Skeletal muscle cell (primary cell): Measurements from ENCODE around the gene CIDEA.

Experiments
- DNase-seq: peaks from one replicate; pipeline ENCODE4 v3.0.0-alpha.2; 2010; ENCODE audit warnings: low read depth
- H3K4me3 ChIP-seq: 2 replicates; pipeline ENCODE4 v1.5.1; 2011; ENCODE audit warnings: low read depth, mild to moderate bottlenecking, control low read depth, low read length, moderate library complexity

CIDEA gene

DNA sequence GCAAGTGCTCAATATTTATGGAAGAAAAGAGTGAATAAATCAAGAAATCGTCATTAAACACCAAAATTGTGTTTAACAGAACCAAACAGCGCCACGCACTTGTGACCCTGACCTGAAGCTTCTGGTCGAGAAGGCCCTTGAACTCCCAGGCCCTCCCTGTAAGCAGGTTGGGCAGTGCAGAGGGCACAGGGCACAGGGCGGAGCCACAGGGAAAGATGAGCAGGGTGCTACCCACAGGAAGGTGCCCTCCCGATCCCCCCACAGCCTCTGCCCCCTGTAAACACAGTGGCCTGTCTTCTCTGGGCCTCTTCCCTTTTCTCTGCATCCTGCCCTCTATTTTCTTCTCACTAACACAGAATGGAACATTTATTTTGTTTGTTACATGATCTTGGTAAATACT, 37.0 kb downstream of the CIDEA start:
- H3K4me3 ChIP-seq = no peak overlapping the region
- no peak for DNase-seq

DNA sequence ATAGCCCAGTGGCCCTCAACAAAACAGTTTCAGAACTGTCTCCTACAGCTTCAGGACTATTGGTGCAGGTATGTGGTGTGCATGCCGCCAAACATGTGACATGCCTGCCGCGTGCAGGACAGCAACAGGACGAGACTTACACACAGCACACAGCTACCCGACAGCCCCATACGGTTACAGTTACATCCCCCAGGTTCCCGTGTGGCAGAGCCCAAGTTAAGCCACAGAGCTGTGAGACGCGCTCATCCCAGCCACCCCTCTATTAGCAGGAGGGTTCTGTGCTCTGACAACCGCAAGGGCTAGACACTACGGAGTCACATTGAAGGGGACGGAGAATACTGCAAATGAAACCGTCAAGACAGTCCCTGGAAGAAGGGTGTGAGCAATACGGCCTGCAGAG, 37.5 kb downstream of the CIDEA start:
- H3K4me3 ChIP-seq = no peak overlapping the region
- no peak for DNase-seq

DNA sequence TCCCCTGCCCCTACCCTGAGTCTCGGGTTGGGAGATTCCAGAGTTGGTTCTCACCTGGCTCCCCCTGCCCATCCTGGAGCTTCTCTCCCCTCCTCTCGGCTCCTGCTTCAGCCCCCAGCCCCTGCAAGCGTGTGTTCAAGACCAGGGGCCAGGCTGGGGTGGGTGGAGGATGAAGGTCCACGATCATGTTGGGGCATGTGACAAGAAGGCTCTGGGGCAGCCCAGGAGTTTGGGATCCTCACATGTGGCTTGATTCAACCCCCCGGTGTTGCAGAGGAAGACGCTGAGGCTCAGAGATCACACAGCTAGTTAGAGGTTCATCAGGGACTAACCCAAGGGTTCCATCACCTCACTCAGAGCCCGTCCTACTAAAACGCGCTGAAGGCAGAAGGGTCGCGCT, 39.7 kb downstream of the CIDEA start:
- no peak overlapping the region for H3K4me3 ChIP-seq
- DNase-seq = no peak

DNA sequence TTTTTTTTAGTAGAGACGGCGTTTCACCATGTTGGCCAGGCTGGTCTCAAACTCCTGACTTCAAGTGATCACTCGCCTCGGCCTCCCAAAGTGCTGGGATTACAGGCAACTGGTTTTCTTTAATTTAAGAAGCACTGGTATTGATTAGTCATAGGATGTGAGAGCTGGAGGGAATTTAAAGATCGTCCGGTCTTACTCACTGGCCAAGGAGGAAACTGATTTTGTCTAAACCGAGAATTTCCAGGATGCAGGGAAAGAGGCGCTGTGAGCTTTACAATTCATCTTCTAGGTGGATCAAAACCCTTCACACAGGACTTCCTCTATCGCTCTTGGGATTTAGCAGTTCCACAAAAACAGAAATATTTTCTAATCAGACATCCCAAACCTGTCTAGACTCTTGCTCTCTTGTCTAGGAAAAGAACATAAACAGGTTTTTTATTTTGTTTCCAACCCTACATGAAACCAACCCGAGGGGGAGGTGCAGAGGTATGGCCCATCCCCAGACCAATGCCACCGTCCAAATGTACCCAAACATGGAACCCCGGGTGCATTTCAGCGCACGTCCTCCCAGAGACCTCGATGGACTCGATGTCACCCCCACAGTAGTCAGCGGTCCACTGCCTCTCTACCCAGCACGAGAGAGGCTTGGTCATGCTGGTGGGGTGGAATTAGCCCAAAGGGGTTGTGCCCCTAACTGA, 41.4 kb downstream of the CIDEA start:
- DNase-seq = no peak
- no peak overlapping the region for H3K4me3 ChIP-seq

DNA sequence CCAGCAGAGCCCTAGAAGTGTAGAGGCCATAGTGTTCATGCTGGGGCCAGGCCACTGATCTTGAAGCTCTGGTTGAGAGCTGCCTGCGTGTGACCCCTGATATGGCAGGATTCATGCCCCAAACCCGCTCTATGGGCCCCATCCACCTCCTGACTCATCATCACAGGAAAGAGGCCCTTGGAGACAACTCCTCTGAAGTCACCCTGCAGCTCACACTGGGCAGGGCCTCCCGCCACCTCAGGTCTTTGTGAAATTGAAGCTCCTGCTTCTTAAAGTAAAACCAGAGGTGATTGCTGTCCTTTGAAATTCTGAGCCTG, 41.9 kb downstream of the CIDEA start:
- H3K4me3 ChIP-seq = no peak overlapping the region
- DNase-seq = no peak

DNA sequence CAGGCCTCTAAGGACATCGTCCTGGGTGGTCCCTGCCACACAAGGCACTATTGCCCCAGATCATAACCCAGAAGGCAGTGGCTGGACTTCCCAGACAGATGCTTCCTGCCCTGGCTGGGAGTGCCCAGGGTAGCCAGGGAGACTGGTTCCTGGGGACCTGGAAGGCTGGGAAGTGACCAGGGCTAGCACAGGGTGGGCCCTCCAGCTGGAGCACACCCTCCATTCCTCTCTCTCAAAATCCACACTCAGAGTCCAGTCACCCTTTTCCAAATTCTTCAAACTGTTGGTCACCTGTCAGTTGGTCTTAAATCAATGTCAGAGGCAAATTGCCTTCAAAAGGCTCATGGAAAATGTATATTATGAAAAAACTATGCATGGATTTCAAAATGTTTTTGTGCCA, 42.3 kb downstream of the CIDEA start:
- DNase-seq = no peak
- no peak overlapping the region for H3K4me3 ChIP-seq

DNA sequence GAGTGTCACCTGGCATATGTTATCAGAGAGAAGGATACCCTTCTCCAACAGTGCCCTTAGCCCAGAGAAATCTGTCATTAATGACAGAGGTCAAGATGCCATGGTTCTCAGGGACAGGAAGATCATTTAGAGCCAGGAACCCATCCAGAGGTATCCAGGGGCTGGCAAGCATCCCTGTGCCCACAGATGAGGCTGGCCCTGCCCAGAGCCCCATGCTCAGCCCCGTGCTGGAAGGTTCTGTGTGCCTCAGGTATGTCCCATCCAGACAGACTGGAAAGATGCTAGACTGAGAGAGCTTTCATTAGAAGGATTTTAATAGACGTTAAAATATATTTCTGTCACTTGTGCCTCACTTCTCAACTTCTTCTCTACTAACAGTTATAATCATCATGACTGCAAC, 45.7 kb downstream of the CIDEA start:
- DNase-seq = no peak

DNA sequence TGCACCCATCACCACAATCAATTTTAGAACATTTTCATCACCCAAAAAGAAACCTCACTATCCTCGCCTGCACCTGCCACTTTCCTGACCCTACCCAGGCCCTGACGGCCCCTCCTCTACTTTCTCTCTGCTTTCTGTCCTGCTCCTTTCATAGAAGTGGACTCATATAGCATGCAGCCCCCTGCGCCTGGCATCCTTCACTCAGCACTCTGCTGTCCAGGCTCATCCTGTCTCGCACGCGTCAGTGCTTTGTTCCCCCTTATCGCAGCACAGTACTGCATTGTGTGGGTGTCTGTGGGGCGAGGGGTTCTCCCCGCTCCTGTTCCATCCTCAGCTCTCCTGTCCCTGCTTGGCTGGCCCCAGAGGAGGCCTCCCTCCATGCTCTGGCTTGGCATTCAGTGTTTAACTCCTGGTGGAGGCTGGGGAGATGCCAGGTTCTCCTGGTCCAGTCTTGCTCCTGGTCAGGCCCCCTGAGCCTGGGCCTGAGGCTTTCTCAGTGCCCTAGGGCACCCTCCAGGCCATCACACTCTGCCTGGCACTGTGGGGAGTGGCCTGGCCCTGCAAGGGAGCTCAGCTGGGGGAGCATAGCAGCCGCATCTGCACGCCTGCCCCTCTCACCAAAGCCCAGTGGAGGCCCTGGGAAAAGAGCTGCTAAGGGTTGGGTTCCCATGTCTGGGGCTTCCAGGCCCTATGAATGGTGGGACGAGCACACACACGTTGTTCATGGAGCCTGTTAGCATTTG, 47.3 kb downstream of the CIDEA start:
- H3K4me3 ChIP-seq = no peak overlapping the region
- DNase-seq = no peak

More for the DNA sequence above, 45.7 kb downstream of the CIDEA start:
- H3K4me3 ChIP-seq = no peak overlapping the region

DNA sequence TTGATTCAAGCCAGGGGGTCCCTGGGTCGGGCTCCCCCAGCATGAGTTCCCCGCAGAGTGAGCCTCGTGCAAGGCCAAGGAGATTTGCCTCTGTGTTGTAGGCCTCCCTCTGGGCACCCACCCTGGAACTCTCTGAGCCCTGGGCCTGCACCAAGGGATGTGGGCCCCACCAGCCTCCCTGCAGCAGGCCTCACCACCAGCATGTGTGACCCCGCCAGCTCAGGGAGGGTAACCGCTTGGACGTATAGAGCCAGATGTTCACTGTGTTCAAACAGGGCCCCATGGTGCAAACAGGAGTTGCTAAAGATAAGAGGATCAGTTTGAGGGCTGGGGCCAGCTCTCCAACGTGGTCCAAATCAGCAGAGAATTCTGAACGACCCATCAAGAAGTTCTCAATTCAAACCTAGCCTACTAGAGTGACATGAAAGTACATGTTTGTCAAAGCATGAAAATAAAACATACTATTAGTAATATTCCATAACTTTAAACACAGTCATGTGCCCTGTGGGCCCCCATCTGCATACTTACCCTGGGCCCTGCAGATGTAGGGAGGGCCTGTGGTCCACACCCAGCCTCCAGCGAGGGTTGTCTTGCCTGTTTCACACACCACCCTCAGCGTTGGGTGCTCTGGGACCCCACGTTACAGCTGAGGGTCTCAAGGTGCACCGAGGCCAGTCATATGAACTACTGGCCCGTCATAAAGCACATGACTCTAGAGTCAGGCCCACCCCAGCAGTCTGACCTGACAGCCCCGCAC, 48.4 kb downstream of the CIDEA start:
- DNase-seq = no peak
- no peak overlapping the region for H3K4me3 ChIP-seq

DNA sequence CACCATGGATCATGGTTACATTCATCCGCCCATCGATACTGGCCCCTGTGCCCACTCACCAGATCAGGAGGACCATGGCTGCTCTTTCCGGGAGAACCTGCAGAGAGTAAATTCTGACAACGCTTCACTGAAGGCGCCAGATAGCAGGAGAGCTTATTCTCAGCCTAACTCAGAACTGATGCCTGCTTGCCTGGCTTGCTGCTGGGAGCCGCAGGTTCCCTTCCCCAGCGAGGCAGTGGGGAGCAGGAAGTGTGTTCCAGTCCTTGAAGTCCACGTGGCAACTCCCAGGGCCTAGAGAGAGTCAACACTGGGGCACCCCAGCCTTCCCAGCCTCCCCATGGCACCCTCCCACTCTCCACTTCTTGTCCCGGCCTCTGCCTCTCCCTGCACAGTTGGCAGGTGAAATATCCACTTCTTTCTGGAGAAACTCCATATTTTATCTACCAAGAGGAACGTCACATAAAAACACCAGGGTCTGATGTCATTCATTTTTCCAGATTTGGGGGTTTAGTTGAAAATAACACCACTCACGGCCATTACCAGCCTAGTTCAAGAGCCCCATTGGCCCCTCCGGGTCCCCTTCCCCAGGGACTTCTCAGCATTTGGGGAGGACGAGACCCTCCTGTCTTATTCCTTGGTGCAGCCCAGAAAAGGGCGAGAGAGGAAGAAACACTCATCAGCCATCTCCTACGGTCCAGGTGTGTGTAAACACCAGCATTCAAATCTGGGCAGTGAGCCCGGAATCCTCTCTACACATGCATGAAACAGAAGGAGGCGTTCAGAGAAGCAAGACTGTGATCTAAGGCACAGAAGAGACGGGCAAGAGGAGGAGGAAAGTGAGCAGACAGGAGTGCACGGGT, 50.4 kb downstream of the CIDEA start:
- H3K4me3 ChIP-seq = no peak overlapping the region
- DNase-seq = no peak

DNA sequence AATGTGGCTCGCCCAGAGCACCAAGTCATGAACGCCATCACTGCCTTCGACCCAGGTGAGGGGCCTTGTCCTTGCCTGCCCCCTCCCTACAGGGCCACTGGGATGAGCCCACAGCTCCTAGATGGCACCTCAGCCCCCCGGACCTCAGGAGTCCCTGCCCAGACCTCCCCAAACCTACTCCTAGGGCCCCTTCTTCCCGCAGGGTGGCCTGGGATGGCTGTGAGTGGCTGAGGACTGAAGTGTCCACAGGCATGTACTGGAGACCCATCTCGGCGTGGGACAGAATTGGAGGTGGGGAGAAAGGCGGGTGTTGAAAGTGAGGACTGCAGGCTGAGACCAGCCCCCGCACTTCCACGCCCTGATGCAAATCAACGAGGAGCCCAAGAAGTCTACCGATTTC, 51.0 kb downstream of the CIDEA start:
- no peak overlapping the region for H3K4me3 ChIP-seq
- DNase-seq = no peak

DNA sequence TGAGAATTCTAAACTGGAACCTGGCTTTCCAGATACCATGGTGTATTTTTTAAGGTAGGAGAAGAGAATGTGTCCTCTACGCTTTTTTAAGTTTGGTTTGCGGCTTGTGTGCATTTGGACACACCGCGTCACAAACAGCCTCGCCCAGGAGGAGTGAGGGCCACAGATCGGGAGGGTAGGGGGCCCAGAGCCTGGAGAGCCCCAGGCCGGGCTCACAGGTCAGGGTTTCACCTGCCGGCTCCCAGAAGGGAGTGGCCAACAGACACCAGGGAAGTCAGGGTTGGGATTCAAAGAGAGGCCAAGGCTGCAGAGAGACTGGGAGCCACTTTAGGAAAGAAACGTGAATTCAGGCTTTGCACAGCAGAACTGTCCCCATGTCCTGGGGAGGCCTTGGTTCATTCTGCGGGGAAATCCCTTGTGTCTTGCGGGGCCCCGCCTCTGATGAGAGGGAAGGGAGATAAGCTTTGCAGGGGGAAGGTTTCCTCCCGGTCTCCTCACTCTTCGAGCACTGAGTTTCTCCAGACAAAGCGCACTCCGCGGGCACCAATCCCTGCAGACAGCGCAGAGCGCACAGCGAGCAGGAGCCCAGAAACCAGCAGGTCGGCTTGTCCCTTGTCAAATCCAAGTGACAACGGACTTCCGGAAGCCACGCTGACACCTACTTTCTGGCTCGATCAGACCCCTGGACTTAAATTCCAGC, 51.9 kb downstream of the CIDEA start:
- no peak for DNase-seq
- peak overlapping the region; percentile 82 for H3K4me3 ChIP-seq

DNA sequence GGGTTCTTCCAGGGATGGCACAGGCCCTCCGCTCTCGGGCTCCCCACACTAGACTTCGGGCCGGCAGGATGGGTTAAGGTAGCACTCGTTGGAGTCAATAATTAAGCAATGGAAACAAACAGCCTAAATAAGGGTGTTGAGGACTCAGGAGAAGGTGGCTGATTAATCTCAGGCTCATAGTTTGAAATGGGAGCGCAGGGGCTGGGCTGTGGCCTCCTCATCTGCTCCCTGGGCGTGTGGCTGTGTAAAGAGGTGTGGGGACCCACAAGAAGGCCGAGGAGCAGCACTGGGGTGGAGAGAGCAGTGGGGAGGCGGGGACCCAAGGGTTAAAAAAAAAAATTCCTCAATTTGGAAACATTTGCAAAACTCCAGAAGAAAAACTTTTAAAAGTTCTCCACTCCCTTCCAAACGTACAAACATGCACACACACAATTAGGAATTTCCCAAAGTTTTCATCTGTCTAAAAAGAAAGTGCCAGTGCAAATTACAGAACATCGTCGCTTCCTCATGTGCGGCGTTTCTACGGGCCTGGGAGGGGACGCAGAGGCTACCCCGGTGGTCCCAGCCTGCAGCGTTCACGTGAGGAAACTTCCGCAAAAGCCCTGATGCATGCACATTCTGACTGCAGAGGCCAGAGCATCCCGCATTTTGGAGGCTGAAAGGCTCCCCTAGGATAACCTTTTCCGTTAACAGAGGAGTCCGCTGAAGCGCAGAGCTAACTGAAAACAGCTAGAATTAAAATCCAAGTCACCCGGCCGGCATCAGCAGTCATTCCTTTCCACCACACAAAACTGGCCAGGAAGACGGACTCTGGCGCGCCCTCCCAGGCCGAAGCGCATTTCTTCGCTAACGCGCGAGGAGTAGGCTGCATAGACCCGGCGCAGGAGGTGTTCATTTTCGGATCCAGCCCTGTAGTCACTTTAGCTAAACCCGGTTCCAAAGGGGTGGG, 52.9 kb downstream of the CIDEA start:
- peak overlapping the region; percentile 82 for H3K4me3 ChIP-seq
- DNase-seq = no peak

DNA sequence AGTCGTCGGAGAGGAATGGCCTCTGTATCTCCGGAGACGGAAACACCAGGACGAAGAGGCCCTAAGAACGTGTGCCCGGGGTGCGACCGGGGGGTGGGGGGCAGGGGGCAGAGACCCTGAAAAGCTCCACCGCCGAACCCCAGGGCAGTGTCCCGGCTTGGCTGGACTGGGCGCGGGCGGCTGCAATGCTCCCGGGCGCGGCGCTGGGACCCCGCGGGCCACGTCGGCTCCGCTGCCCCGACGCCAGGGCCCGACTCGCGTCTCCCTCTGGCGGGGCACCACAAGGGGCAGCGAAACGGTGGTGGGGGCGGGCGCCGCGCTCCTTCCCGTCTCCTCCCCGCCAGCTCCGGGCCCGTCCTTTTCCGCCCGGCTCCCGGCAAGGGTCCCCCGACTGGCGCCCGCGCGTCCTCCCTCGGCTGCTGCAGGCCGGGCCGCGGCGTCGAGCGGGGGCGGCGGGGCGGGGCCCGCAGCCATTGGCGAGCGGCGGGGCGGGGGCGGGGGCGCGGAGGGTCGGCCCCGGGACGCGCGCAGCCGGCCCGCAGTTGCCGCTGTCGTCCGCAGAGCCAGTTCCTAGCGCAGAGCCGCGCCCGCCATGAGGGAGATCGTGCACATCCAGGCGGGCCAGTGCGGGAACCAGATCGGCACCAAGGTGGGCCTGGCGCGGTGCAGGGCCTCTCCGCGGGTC, 53.7 kb downstream of the CIDEA start, which contains the start of gene TUBB6:
TUBB6 (plus strand) TSS at position 541 of the 685 bp plus-strand sequence; CDS start at position 593, 52 bp downstream.
- DNase-seq = no peak
- H3K4me3 ChIP-seq = peak within 1 kb of the TSS; percentile 82

DNA sequence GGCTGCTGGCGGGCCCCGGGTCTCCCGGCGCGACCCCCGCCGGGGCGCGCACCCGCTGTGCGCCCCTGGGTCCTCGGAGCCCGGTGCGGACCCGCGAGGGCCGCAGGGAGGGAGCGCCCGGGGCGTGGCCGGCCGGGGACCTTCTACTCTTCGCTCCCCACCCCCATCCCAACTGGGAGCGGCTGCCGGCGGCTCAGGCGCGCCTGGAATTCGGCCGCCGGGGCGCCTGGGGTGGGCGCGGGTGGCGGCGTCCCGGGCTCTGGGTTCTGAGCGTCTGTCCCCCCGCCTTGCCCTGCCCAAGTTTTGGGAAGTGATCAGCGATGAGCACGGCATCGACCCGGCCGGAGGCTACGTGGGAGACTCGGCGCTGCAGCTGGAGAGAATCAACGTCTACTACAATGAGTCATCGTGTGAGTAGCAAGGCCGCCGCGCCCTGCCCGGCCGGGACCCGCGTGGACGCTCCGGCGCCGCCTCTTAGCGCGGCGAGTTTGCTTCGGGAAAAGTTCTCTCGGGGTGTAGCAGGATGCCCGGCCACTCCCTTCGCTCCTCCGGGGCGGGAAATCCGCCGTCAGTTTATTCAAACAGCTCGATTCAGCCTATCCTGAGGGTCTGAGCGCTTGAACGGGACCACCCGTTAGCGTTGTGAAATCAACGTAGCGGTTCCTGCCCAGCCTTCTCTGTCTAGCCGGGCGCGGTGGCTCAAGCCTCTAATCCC, 54.4 kb downstream of the CIDEA start:
- peak overlapping the region; percentile 82 for H3K4me3 ChIP-seq
- peak; percentile 62 for DNase-seq

DNA sequence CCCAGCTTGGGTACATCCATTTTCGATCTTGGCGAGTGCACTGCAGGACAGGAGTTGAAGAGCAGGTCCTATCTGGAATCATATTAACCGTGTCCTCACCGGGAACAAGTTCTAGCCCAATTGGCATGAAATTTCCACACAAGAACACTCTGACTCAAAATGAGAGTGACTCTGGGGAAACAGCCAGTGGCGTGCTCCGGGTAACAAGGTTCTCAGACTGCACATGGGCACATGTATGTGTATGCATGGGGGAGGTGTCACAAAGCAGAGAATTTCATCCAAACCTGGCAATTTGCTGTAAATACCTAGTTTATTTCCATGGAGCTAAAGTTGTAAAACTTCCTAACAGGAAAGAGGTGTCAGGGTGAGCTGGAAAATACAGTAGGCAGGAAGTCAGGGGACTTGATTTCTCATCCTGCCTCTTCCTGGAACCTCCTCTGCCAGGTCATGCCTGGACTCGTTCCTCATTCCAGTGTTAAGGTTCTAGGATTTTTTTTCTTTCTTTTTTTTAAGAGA, 55.6 kb downstream of the CIDEA start:
- DNase-seq = no peak
- peak overlapping the region; percentile 82 for H3K4me3 ChIP-seq

DNA sequence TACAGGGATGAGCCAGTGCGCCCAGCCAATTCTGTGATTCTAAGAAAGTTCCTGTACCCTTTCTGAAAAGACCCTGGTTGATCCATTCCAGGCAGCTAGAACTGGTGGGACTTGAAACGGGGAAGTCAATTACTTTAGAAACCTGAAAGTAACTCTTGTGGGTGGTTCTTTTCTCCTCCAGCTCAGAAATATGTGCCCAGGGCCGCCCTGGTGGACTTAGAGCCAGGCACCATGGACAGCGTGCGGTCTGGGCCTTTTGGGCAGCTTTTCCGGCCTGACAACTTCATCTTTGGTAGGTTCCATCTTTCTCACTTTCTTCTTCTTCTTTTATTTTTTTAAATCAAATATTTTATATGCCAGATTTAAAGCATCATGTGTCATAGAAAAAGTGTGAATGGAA, 56.6 kb downstream of the CIDEA start:
- peak overlapping the region; percentile 8 for H3K4me3 ChIP-seq
- no peak for DNase-seq
